GM12891 (cell line): Measurements from ENCODE around the gene CHST8.

Source experiments
- DNase-seq: peaks from one replicate; pipeline ENCODE4 v3.0.0; 2011; ENCODE audit warnings: low spot score; ENCODE audit not compliant: insufficient read length
- FAIRE-seq: peaks from 2 replicates; lab custom pipeline; 2011; peaks lifted over from hg19 to GRCh38; lab: Jason Lieb, UNC
- PAX5 ChIP-seq: IDR thresholded peaks from 2 replicates; pipeline ENCODE4 v1.6.1; 2011; ENCODE audit warnings: low read length, moderate library complexity, mild to moderate bottlenecking; ENCODE audit not compliant: insufficient read depth, severe bottlenecking
- POLR2A ChIP-seq: IDR thresholded peaks from 2 replicates; pipeline ENCODE4 v1.6.1; 2011; ENCODE audit warnings: low read depth, low read length, control low read depth
- POLR2AphosphoS5 ChIP-seq: IDR thresholded peaks from 2 replicates; pipeline ENCODE4 v1.6.1; 2011; ENCODE audit warnings: low read depth, low read length, control low read depth
- POU2F2 ChIP-seq: IDR thresholded peaks from 2 replicates; pipeline ENCODE4 v1.6.1; 2011; ENCODE audit warnings: low read depth, mild to moderate bottlenecking, control low read depth, low read length, moderate library complexity
- SPI1 ChIP-seq: IDR thresholded peaks from 2 replicates; pipeline ENCODE4 v1.6.1; 2011; ENCODE audit warnings: low read depth, low read length, control low read depth
- TAF1 ChIP-seq: IDR thresholded peaks from 2 replicates; pipeline ENCODE4 v1.6.1; 2011; ENCODE audit warnings: low read depth, low read length, control low read depth

The CHST8 gene

DNA sequence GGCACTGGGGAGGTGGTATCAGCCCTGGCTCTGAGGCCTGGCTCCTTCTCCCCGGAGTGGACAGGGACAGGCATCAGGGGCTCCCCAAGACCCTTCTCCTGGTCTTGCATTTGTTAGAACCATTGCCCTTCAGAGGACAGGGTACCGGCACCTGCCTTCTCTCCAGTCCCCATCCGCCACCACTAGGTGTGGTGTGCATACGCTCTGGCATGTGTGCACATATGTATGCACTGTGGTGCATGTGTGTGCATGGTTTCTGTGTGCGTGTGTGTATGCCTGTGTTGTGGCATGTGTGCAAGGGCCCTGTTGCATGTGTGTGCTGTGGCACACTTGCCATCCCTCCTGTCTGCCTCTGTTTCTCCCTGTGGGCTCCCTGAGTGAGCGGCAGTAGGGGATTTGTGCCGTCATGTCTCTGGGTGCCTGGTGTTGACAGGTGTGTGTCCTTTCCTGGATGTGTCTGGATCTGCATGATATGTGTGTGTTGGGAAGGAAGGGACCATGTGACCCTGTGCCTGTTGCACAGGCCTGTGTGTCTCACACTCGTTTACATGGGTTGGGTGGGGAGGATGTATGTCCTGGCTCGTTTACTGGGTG lies 184.2 kb downstream of the CHST8 start:
- FAIRE-seq = no peak
- no peak for TF ChIP-seq POU2F2
- TF ChIP-seq POLR2A = no peak
- TF ChIP-seq PAX5 = no peak
- no peak for TF ChIP-seq TAF1
- TF ChIP-seq POLR2AphosphoS5 = no peak
- DNase-seq = no peak

DNA sequence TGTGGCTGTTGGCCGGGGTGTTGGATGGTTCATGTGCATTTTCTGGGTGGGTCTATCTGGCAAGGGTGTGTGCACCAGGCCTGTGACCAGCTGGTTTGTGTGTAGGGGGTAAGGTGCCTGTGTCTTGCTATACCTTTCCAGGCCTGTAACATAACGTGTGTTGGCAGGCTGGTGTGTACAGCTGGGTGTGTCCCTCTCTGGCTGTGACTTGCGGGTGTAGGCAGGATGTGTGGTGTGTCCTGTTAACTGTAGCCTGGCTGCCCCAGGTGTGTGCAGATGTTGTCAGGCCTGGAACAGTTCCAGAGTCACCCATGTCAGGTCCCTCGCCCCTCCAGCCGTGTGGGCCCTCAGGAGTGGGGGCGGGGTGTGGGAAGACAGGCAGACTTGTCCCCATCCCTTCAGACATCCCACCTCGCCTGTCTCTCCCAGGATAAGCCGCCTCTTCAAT lies 184.7 kb downstream of the CHST8 start:
- DNase-seq (no peak), FAIRE-seq (no peak)
- TF ChIP-seq POU2F2 (no peak), SPI1 (no peak), POLR2A (no peak), PAX5 (no peak), TAF1 (no peak), POLR2AphosphoS5 (no peak)

DNA sequence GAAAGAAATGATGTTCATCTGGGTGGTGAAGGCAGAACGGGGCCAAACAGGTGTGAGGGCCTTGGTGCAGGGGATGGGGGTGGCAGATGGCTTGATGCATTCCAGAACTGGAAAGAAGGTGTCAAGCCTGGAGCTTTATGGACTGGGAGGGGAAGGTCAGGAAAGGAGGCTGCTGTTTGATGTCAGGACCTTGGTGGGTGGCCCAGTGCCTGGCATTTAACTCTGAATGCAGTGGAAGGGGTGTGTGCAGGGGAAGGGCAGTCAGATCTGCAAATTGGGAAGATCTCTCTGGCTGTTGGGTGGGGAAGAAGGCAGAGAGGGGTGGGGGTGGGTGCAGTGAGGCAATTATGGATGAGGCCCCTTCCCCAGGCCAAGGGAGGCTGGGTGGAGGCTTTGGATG lies 186.6 kb downstream of the CHST8 start:
- FAIRE-seq = no peak
- TF ChIP-seq POU2F2 = no peak
- TF ChIP-seq POLR2AphosphoS5 = no peak
- no peak for TF ChIP-seq TAF1
- TF ChIP-seq POLR2A = no peak
- no peak for DNase-seq

GRCh38 chr19:33809960-33810359 lies 188.2 kb downstream of the CHST8 start:
- no peak for TF ChIP-seq SPI1
- TF ChIP-seq POU2F2 = no peak
- TF ChIP-seq TAF1 = no peak
- no peak for TF ChIP-seq POLR2A
- no peak for TF ChIP-seq PAX5
- TF ChIP-seq POLR2AphosphoS5 = no peak
- FAIRE-seq (no peak), DNase-seq (no peak)

DNA sequence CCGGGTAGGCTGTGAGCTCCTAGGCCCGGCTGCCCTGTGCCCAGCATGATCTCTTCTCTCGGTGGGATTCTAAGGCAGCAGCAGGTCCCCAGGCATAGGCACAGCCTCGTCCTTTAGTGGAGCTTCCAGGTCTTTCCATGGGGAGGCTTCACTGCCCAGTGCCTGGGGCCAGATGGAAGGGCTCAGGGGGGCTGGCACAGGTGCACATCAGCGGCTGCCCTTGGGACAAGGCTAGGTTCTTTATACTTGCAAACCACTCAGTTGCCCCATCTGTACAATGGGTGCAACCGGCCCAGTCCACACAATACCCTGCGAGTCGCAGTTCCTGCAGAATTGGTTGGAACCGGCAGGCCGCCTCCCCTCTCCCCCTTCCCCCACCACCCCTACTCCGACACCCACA lies 189.1 kb downstream of the CHST8 start:
- no peak for FAIRE-seq
- no peak for DNase-seq
- TF ChIP-seq TAF1 (no peak), POLR2A (no peak)

DNA sequence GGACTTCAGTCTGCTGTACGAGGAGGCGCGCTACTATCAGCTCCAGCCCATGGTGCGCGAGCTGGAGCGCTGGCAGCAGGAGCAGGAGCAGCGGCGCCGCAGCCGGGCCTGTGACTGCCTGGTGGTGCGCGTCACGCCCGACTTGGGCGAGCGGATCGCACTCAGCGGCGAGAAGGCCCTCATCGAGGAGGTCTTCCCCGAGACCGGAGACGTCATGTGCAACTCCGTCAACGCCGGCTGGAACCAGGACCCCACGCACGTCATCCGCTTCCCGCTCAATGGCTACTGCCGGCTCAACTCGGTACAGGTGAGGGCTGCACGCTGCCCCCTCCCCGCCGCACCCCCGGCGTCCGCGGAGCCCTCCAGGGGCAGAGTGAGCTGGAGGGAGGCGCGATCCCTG lies 189.5 kb downstream of the CHST8 start:
- DNase-seq (no peak), FAIRE-seq (no peak)
- no peak for TF ChIP-seq POLR2A

DNA sequence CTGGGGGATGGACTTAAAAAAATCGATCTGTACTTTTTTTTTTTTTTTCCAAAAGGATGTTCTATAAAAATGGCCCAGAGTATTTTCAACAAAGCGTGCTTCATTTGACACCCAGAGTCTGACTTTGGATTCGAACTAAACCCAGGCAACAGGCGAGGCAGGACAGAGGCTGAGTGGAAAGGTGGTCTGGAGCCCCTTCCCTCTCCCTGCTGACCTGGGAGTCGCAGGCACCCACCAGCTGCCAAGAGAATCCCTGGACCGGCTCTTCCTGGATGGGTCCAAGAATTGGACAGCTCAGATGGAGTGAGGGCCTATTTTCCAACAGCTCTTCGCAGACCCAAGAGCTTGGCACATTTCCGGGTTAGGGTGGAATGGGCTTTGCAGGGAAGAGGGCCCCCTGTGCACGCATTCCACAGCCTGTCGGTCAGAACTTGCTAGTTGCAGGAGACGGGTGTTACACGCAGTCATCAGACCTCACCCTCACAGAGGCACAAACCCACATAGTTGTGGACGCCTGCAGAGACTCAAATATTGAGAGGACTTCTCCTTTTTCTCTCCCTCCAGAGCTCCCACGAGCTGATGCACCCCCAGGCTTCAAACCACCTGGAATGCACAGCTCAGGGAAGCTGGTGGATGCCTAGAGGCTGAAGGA lies 190.1 kb downstream of the CHST8 start:
- TF ChIP-seq POLR2A (no peak), POU2F2 (no peak), SPI1 (no peak), POLR2AphosphoS5 (no peak), PAX5 (no peak)
- no peak for FAIRE-seq

GRCh38 chr19:33812388-33813330 lies 190.9 kb downstream of the CHST8 start:
- TF ChIP-seq TAF1 = no peak
- TF ChIP-seq POLR2A = no peak
- FAIRE-seq = no peak

More for the DNA sequence above, 190.1 kb downstream of the CHST8 start:
- DNase-seq = no peak

GRCh38 chr19:33813391-33814101 lies 191.8 kb downstream of the CHST8 start:
- DNase-seq (no peak), FAIRE-seq (no peak)
- TF ChIP-seq PAX5 (no peak), POLR2A (no peak), POLR2AphosphoS5 (no peak), TAF1 (no peak), POU2F2 (no peak), SPI1 (no peak)

More at GRCh38 chr19:33812388-33813330, 190.9 kb downstream of the CHST8 start:
- no peak for DNase-seq
